Measurements from ENCODE around the gene KCNJ6. TPM values are rescaled to one million over a fixed set of nuclear protein-coding genes. Genes with fewer than 3 reads are reported as not detected.

KCNJ6 gene
- total and polyA plus RNA-seq, 9 of the 15 experiments (the other 6 are each of a cell fraction or from before 2014, with no cell fraction given) = 0.06 to 0.21 (median 0.13) TPM; not detected in 1

- TF ChIP-seq, protein P1, sequence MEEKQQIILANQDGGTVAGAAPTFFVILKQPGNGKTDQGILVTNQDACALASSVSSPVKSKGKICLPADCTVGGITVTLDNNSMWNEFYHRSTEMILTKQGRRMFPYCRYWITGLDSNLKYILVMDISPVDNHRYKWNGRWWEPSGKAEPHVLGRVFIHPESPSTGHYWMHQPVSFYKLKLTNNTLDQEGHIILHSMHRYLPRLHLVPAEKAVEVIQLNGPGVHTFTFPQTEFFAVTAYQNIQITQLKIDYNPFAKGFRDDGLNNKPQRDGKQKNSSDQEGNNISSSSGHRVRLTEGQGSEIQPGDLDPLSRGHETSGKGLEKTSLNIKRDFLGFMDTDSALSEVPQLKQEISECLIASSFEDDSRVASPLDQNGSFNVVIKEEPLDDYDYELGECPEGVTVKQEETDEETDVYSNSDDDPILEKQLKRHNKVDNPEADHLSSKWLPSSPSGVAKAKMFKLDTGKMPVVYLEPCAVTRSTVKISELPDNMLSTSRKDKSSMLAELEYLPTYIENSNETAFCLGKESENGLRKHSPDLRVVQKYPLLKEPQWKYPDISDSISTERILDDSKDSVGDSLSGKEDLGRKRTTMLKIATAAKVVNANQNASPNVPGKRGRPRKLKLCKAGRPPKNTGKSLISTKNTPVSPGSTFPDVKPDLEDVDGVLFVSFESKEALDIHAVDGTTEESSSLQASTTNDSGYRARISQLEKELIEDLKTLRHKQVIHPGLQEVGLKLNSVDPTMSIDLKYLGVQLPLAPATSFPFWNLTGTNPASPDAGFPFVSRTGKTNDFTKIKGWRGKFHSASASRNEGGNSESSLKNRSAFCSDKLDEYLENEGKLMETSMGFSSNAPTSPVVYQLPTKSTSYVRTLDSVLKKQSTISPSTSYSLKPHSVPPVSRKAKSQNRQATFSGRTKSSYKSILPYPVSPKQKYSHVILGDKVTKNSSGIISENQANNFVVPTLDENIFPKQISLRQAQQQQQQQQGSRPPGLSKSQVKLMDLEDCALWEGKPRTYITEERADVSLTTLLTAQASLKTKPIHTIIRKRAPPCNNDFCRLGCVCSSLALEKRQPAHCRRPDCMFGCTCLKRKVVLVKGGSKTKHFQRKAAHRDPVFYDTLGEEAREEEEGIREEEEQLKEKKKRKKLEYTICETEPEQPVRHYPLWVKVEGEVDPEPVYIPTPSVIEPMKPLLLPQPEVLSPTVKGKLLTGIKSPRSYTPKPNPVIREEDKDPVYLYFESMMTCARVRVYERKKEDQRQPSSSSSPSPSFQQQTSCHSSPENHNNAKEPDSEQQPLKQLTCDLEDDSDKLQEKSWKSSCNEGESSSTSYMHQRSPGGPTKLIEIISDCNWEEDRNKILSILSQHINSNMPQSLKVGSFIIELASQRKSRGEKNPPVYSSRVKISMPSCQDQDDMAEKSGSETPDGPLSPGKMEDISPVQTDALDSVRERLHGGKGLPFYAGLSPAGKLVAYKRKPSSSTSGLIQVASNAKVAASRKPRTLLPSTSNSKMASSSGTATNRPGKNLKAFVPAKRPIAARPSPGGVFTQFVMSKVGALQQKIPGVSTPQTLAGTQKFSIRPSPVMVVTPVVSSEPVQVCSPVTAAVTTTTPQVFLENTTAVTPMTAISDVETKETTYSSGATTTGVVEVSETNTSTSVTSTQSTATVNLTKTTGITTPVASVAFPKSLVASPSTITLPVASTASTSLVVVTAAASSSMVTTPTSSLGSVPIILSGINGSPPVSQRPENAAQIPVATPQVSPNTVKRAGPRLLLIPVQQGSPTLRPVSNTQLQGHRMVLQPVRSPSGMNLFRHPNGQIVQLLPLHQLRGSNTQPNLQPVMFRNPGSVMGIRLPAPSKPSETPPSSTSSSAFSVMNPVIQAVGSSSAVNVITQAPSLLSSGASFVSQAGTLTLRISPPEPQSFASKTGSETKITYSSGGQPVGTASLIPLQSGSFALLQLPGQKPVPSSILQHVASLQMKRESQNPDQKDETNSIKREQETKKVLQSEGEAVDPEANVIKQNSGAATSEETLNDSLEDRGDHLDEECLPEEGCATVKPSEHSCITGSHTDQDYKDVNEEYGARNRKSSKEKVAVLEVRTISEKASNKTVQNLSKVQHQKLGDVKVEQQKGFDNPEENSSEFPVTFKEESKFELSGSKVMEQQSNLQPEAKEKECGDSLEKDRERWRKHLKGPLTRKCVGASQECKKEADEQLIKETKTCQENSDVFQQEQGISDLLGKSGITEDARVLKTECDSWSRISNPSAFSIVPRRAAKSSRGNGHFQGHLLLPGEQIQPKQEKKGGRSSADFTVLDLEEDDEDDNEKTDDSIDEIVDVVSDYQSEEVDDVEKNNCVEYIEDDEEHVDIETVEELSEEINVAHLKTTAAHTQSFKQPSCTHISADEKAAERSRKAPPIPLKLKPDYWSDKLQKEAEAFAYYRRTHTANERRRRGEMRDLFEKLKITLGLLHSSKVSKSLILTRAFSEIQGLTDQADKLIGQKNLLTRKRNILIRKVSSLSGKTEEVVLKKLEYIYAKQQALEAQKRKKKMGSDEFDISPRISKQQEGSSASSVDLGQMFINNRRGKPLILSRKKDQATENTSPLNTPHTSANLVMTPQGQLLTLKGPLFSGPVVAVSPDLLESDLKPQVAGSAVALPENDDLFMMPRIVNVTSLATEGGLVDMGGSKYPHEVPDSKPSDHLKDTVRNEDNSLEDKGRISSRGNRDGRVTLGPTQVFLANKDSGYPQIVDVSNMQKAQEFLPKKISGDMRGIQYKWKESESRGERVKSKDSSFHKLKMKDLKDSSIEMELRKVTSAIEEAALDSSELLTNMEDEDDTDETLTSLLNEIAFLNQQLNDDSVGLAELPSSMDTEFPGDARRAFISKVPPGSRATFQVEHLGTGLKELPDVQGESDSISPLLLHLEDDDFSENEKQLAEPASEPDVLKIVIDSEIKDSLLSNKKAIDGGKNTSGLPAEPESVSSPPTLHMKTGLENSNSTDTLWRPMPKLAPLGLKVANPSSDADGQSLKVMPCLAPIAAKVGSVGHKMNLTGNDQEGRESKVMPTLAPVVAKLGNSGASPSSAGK (IDR thresholded peaks at IDR 0.05) = peak; percentile 87
- TF ChIP-seq ZFX (CRISPR knock-in tag; IDR thresholded peaks at IDR 0.05) (0 out of 2 replicates have a peak, but pooled peaks have one; percentile 10), ZNF592 (IDR thresholded peaks at IDR 0.05) (peak; percentile 70), GABPA (tag; conservative IDR thresholded peaks at IDR 0.05; ENCODE audit: low read depth) (0 out of 2 replicates have a peak, but pooled peaks have one; percentile 23), PYGO2 (tag; IDR thresholded peaks at IDR 0.05) (no peak), JUN (IDR thresholded peaks at IDR 0.05; ENCODE audit: borderline replicate concordance, low read depth, low read length) (no peak), JUN (CRISPR knock-in tag; IDR thresholded peaks at IDR 0.05; ENCODE audit: borderline replicate concordance) (peak; percentile 79; the same call in 1 of the 2 replicates)
Measured at GRCh38 chr21:37562920-37563640, 353.2 kb downstream of the KCNJ6 start (continued).

All from K562 (cell line).